Heart left ventricle (tissue), 16 donors: ENCODE data around the gene PATZ1. TPM values are rescaled to one million over a fixed set of nuclear protein-coding genes. Genes with fewer than 3 reads are reported as not detected.
A peak's percentile ranks its signal among the peaks of the same experiment; 100 is the strongest.

ENCODE experiments used
- ATAC-seq, 4 donors: fragments of 200-7000 bp; cut with Tn5 transposase; one replicate each; pipeline ENCODE4 v1.9.1; 2020 to 2022; ENCODE audit warnings: moderate library complexity in 4 of 4, mild to moderate bottlenecking in 3 of 4, moderate number of reproducible peaks in 1 of 4
- DNase-seq, 5 donors: peaks; one replicate each; pipeline ENCODE4 v3.0.0-alpha.2; 2020
- H3K27ac ChIP-seq, 12 donors: fragments of 200-600 bp; sonication (generic) in 4 of 12; one replicate each; pipeline versions ENCODE4 v1.5.0 to v1.8.0; 2016 to 2022; ENCODE audit warnings: mild to moderate bottlenecking in 2 of 12
- H3K27me3 ChIP-seq, 9 donors: fragments of 200-600 bp; sonication (generic) in 2 of 9; one replicate each; pipeline versions ENCODE4 v1.5.1 to v1.8.0; 2016 to 2022; ENCODE audit warnings: mild to moderate bottlenecking in 3 of 9
- H3K36me3 ChIP-seq, 9 donors: fragments of 200-600 bp; sonication (generic) in 2 of 9; one replicate each; pipeline versions ENCODE4 v1.5.0 to v1.8.0; 2018 to 2022; ENCODE audit warnings: mild to moderate bottlenecking in 2 of 9
- H3K4me1 ChIP-seq, 12 donors: fragments of 200-600 bp; sonication (generic) in 4 of 12; one replicate each; pipeline versions ENCODE4 v1.5.0 to v1.8.0; 2016 to 2022; ENCODE audit warnings: mild to moderate bottlenecking in 3 of 12
- H3K4me3 ChIP-seq, 12 donors: fragments of 200-600 bp; sonication (generic) in 4 of 12; one replicate each; pipeline versions ENCODE4 v1.5.0 to v1.8.0; 2017 to 2022; ENCODE audit warnings: mild to moderate bottlenecking in 9 of 12, moderate library complexity in 4 of 12
- H3K9me3 ChIP-seq, 12 donors: fragments of 200-600 bp; sonication (generic) in 4 of 12; one replicate each; pipeline versions ENCODE4 v1.5.0 to v1.8.0; 2016 to 2022; ENCODE audit warnings: mild to moderate bottlenecking in 1 of 12
- CTCF ChIP-seq, 12 donors: fragments of 200-600 bp; sonication (generic) in 4 of 12; IDR thresholded peaks; one replicate each; pipeline versions ENCODE4 v1.5.0 to v1.8.0; 2018 to 2022; ENCODE audit warnings: antibody characterized with exemption in 12 of 12, mild to moderate bottlenecking in 5 of 12
- POLR2A ChIP-seq, 2 donors: fragments of 450-650 bp; IDR thresholded peaks; one replicate each; pipeline ENCODE4 v1.6.1; 2017; ENCODE audit warnings: antibody characterized with exemption in 2 of 2, mild to moderate bottlenecking in 2 of 2, moderate library complexity in 2 of 2
- WGBS, 4 donors: extraction: QIAGEN DNeasy Blood & Tissue Kit in 2 of 4; methylation state at CpG; one replicate each; pipeline versions ENCODE4 v1.1.5 to v1.1.7; 2013 to 2018; 5-methylcytosine and 5-hydroxymethylcytosine counted together
- intact Hi-C, 10 donors: fragments of 100-400 bp; cut with DNase I; formaldehyde crosslinking; loops; one replicate each; pipeline versions ENCODE4 v1.11.1 to v1.14.2; 2022
- polyA plus RNA-seq, 2 donors: library from polyadenylated mRNA; stranded (reverse); fragments of 200-250 nt; gene quantifications; one replicate each; pipeline ENCODE4 v1.2.3, GENCODE V29; 2013
- total RNA-seq, 9 donors: library from RNA; depleted of rRNA in 2 of 9; stranded (reverse); fragments of >200 nt in 2 of 9; fragmentation: NEBNext Ultra II Directional in 3 of 9; extraction: Animal tissue kit (Norgen Biotek cat#: 25700) in 3 of 9; gene quantifications; one replicate each; pipeline versions ENCODE4 v1.1.0 to v1.2.4, GENCODE V29; 2016 to 2023
- donor health status: ischemic (EF 13 %, LVEDD 7.1; RV severe dilation, severe dysfunction).
- donor health status: healthy with polysubstance abuse.
- donor health status: DM: no; HTN: yes; CAD: no.
- donor health status: DM: no; HTN: no; CAD: no.
- donor health status: ischemic (EF 25% LVEDD 6.9; RV normal size, moderate dysfunction).
- donor health status: ischemic (EF 25% LVEDD 5.7; RV mildly dilated, moderate dysfunction).
- donor health status: healthy.
- donor health status: DM: yes; HTN: yes; CAD: no.
- donor health status: ischemic (EF 35%, LVEDD 5.7; RV mildly dilated, moderate dysfunction).
- donor health status: nonischemic (EF 11% LVEDD 7.7; RV severe dilation, severe dysfunction).
- donor health status: DM: yes; HTN: yes; CAD: no.
- donor health status: PGD.
- donor health status: ischemic (EF 29% LVEDD 5.4; RV normal size, mild dysfunction).
- donor health status: nonischemic (EF 23%, LVEDD 6.1; RV moderate dilation, normal function).

The PATZ1 gene
- total and polyA plus RNA-seq, 11 donors = 7.7 to 20.1 (median 12.3) TPM

- Histone ChIP-seq H3K27ac (peak overlapping the region in 3 of 12 donors; percentile 24 to 96 (median 62)), H3K9me3 (no peaks in the 10 kb centered on the region), H3K36me3 (peaks cover 0 to 100% (median 92%) of the 10 kb centered on the region in 9 donors), H3K4me1 (peaks cover 3 to 69% (median 23%) of the 10 kb centered on the region in 12 donors), H3K27me3 (no peaks in the 10 kb centered on the region), H3K4me3 (no peak overlapping the region)
- WGBS, 4 donors = 34 to 42% (median 37%) methylated on average over 2 to 3 of the region's 3 CpGs
- no peak for DNase-seq
- ATAC-seq = no peak
- intact Hi-C loops = no loop called here
- no peak for TF ChIP-seq CTCF (IDR thresholded peaks at IDR 0.05)
- TF ChIP-seq POLR2A (IDR thresholded peaks at IDR 0.05) = no peak
Observed at GRCh38 chr22:31284281-31285155, 61.6 kb downstream of the PATZ1 start.

GRCh38 chr22:31282748-31283468 is 63.2 kb downstream of the PATZ1 start:
- intact Hi-C loops = no loop called here
- DNase-seq = no peak
- TF ChIP-seq POLR2A (IDR thresholded peaks at IDR 0.05) (no peak), CTCF (IDR thresholded peaks at IDR 0.05) (no peak)
- H3K9me3 ChIP-seq = no peaks in the 10 kb centered on the region
- no peak for ATAC-seq
- H3K4me1 ChIP-seq = peaks cover 0 to 53% (median 7%) of the 10 kb centered on the region in 12 donors
- no peak overlapping the region for H3K4me3 ChIP-seq
- 77 to 83% (median 79%) methylated on average over 7 to 8 of the region's 8 CpGs for WGBS, 4 donors
- peak overlapping the region in 1 of 12 donors; percentile 18 for H3K27ac ChIP-seq
- peaks cover 0 to 100% (median 92%) of the 10 kb centered on the region in 9 donors for H3K36me3 ChIP-seq
- H3K27me3 ChIP-seq = no peaks in the 10 kb centered on the region

GRCh38 chr22:31281733-31282132 is 64.4 kb downstream of the PATZ1 start:
- Histone ChIP-seq H3K27ac (peak overlapping the region in 3 of 12 donors; percentile 4 to 24 (median 18)), H3K36me3 (peaks cover 0 to 100% (median 94%) of the 10 kb centered on the region in 9 donors), H3K27me3 (no peaks in the 10 kb centered on the region), H3K4me3 (no peak overlapping the region), H3K9me3 (no peaks in the 10 kb centered on the region), H3K4me1 (peaks cover 0 to 41% (median 5%) of the 10 kb centered on the region in 12 donors)
- intact Hi-C loops = no loop called here
- peak in 3 of 4 donors; percentile 36 to 78 (median 77) for ATAC-seq
- TF ChIP-seq CTCF (IDR thresholded peaks at IDR 0.05) (no peak), POLR2A (IDR thresholded peaks at IDR 0.05) (no peak)
- 39 to 48% (median 43%) methylated on average over 4 of the region's 4 CpGs for WGBS, 4 donors
- peak in 2 of 5 donors; percentile 53 to 71 for DNase-seq
